A172 (cell line): Measurements from ENCODE around the gene ERRFI1. TPM values are rescaled to one million over a fixed set of nuclear protein-coding genes. Genes with fewer than 3 reads are reported as not detected.

Experiments used
- DNase-seq: peaks from one replicate; pipeline ENCODE4 v3.0.0-alpha.2; 2015; ENCODE audit warnings: low spot score
- total RNA-seq: library from RNA; depleted of rRNA; stranded (reverse); fragments of >200 nt; shearing (Covaris generic); gene quantifications from 2 replicates; pipeline ENCODE4 v1.2.3, GENCODE V29; 2014

ERRFI1 gene
- total RNA-seq, 1 experiment from 2014 or later: 100 TPM

DNA sequence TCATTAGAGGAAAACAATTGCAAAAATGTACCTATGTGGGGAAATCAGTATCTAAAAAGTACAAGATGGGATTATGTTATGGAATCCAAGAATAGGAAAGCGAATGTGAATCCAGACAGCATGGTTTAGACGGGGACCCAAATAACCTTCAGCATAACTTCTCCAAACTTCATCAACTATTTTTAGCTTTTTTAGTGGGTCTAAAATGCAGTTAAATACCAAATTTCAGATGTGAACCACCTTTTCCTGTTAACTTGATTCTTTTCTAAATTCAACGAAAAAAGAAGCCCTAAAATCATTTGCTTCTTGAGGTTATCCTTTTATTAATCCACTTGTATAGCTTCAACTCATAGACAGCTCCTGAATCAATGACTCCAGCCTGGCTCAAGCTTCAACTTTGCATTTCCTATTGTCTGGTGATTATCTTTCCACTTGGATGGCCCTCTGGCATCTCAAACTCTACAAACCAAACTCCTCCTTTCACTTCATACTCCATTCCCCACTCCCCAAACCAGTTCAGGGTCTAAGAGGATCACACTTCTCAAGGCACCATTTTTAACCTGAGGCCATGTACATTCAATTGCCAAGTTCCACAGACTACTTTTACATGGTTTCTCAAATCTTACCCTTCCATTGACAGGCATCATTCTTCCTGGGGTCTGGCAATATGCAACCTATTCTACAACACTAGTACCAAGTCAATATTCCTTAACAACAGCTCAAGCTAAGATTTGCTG is 7.4 kb downstream of the ERRFI1 start:
- no peak for DNase-seq

DNA sequence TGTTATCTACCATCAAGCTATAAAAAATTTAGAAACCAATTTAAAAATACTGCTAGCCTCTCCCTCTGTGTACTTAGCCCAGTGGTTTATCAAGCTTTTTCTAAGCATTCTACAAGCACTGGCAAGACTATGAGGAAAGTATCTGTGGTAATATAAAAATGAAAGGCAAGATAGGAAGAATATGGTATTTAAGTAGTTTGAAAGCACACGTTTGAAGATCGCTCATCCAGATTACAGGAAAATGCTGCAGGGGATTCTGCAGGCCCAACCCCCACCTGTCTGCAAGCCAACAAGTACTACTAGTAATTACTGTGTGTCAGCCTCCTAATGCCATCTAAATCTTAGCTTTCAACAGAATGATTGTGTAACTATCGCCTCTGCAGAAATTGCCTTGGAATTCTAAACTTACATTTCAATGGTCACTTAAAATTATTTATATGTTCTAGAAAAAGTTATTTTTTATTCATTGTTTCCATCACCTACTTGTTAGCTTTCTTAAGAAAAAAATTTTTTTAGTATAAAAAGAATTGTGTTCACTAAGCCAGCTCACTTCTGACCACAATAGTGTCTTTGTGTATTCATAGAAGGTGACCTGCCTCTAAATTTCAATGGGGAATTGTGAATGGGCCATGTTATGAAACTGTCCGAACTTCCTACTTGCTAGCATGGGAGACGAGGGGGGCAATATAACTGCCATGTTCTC is 8.5 kb downstream of the ERRFI1 start:
- no peak for DNase-seq

DNA sequence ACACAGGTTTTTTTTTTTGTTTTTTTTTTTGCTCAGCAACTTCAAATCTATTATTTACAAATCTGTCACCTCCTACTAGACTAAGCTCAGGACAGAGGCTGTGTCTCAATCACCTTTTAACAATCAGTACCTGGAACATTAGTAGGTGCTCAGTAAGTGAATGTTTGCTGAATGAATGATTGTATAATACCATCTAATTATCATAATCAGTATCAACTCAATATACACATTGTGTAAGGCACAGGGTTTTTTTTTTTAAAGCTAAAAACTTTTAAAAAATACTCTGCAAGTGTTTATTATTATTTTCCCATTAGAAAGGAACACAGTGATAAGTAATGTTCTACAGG is 9.2 kb downstream of the ERRFI1 start:
- DNase-seq: no peak

DNA sequence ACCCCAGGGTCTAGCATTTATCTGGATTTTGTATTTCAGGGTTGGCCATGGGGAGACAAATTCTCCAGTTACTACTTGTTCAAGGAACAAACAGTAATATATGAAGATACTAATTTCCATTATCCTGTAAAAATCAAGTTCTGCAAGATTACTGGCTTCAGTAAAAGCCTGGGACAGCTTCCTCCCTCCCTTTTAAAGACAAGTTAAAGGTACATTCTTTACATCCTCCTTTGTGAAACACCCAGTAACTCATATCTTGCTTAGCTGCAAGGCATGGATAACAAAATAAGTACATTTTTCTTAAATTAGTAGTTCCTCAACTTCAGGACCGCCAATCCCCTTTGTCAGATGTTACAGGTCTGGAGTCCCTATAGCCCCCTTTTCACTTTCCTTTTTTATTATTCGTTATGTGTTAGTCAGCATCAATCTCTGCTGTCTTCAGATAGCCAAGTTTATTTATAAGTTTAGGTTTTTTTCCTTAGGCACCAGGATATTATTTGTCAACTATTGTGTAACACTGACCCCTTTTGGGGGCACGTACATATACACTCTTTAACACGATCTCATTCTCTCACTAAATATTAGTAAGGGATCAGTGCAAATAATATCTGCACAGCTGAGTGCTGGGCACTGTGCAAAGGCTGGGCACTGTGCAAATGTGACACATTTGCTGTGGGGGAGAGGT is 9.8 kb downstream of the ERRFI1 start:
- no peak for DNase-seq

DNA sequence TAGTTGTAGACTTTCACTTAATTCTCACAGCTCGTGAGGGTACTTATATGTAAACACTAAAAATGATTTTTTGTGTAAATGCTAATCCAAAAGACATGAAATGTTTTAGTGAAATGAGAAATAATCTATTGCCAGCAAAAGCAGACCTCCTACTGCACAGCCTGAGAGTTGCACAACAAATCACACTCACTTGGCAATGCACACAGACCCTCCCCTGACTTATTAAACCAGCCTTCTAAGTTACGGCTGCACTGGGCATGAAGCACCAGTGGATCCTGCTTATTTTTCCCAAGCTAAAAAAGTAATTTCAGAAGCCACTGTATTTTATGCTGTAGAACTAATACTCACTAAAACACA is 10.3 kb downstream of the ERRFI1 start:
- DNase-seq: no peak

DNA sequence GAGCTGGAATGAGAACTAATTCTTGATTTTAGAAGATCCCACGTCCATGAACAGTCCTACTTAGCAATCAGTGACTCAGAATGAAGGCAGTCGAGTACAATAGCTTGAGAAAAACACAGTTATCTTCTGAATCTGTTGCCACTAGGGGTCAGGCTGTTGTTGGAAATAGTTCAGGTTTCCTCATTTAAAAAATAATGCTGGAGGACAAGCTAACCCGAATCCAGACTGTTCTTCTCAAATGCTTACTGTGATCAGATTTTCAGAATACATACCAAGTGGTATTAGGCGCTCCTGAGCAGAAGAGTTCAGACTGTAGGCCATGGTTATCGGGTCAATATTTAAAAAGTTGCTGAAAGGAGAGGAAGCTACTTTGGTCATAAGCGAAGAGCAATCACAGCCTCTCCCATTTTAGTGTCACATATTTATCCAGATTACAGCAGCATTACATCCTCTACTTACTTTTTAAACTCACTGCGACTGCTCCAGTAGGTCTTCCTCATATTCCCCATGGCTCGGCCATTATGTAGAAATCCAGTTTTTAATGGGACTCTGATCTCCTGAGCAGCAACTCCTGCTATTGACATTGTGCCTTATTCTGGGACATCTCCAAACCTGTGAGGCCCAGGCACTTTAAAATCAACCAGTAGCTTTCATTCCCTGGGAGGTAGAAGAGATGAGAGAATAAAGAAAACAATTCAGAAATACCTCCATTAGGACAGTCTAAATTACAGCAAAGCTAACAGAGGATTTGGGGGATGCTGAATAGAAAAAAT is 10.9 kb downstream of the ERRFI1 start:
- peak; percentile 75 for DNase-seq

DNA sequence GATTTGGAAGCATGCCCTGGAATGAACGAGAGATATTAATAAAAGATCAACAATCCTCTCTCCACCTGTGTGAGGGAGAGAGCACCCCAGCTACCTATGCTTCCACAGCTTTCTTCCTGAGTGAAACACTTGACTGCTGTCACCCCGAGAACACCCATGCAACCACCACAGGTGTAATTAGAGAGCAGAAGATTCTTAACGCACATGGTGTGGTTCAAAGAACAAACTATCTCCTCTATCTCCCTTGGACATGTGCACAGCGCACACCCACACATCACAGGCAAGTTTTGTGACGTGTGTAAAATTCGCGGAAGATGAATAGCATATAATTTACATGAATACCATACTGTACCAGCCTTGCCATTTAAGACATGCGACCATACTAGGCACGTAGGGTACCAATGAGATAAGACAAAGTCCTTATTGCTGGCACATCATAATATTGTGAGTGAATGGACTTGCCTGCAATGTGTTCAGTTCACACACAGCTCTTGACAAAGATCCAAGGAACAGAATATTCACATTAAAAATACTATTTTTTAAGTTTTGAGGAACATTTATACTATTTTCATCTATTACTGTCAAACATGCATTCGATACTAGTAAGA is 11.6 kb downstream of the ERRFI1 start:
- no peak for DNase-seq

DNA sequence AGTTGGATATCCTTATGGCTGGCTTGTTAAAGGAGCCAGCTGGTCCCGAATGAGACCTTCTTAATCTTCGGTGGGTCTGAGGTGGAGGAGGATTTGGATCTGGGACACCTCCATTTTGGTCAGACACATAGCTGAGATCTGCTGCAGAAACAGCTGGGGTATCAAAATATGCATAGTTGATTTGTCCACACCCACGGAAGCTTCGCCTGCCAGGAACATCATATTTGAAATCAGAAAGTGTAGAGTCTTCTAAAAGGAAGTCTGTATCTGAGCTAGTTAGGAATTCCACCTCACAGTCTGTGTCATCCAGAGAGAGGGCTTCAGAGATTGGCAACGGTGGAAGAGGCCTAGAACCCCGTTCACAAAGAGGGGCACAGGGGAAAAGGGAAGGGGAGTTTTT is 12.3 kb downstream of the ERRFI1 start:
- DNase-seq: no peak

DNA sequence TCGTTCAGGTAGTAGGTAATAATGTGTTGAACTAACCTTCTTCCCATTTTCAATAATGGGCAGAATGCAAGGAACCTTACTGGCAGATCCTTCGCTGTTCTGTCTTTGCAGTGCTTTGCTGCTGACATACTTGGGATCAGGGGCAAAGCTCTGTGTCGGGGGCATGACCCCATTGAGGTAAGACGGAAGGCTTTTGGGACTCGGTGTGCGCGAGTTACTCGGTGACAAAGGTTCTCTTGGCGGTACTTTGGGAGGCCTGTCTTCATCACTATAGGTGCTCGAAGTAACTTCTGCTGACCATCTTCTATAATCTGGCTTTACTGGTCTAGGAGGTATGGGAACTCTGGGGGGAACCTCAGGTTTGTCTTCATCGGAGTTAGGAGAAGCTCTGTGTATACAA is 12.7 kb downstream of the ERRFI1 start:
- no peak for DNase-seq

DNA sequence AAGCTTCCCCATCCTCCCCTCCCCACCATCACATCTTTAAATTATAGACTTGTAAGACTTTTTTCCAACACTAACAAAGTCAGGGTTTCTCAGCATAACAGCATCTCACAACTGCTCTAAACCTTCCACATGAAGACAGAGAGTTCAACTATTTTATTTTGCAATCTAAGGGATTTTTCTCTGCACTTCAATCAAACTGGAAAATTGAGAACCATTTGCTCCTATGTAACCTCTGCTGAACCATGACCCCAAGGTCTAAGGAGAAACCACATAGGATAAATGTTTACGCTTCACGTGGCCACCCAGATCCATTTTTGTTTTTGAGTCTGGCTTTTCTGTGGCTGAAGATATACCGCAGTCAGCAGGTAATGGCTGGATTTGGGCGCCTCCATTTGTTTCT is 13.2 kb downstream of the ERRFI1 start:
- no peak for DNase-seq

DNA sequence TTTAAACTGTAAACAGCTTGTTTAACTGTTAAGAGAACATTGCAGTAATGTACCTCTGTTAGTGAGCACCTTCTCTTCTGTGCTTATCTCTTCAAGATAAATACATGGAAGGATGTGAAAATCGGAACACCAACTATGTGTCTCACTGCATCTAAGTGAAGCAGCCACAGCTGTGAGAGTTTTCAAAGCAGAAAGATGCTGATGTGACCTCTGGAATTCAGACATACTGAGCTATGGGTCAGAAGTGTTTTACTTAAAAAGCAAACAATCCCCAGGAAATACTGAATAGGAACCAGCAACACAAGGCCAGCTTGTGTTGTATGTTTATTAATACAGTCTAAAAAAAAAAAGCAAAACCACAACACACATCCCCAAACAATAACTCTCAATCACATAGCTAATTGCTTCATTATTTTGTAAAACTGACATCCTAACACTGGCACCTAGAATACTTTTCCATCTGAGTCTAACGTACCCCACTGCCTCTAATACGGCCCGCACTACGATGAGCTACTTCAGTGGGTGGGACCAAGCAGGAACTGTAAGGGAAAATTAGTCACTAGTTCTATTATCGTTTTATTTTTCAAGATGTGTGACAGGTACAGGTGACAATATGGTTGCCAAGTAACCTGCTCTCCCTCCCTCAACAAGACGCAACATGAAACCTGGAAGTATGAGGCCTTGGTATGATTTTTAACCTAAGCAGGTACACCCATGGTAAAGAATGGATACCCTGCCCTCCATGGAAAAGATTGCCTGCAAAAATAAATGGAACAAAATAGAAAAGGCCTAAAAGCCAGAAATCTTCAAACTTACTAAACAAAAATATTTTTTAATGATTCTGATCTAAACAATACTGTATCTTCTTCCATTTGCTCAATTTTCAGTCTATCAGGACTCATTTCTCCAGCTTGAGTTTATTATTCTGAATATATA is 13.9 kb downstream of the ERRFI1 start:
- no peak for DNase-seq

DNA sequence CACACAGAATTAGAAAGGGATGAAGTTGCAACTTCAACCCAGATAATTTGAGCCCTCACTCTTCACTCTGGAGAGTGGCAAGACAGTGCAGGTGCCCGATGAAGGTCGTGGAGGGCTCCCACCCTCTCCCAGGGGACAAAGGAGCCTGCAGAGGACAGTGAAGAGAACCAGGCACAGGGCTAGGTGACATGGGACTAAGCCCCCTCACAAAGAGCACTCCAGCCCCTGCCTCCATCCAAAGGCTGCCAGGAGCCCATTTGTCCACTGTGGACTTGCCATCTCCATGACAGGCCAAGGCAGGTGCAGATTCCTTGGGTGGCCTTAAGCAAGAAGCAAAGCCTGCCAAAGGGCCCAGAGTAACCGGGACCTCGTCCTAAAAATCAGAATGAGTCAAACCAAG is 15.1 kb downstream of the ERRFI1 start:
- no peak for DNase-seq

DNA sequence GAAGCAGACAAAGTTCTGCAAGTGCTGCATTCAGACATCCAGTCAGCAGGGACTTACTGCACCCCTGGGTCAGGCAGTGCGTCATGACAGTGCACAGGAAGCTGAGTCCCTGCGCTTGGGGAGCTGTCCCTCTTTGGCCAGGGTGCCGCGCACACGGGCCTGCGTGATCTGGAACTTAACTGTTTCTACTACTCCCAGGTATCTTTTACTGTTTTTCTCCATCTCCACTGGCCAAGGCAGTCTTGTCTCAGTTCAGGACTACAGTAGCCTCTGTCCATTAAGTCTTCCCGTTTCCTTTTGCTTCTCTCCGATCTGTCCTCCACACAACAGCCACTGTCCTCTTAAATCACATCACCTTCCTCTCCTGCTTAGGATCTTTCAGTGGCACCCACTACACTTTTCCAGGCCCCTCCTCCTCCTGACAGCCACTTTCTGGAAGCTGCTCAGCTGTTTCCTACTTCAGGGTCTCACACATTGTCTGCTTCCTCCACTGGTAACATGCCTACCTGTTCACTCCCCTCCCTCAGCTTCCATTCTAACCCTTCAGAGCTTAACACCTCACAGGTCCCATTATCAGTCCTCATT is 15.9 kb downstream of the ERRFI1 start:
- no peak for DNase-seq

DNA sequence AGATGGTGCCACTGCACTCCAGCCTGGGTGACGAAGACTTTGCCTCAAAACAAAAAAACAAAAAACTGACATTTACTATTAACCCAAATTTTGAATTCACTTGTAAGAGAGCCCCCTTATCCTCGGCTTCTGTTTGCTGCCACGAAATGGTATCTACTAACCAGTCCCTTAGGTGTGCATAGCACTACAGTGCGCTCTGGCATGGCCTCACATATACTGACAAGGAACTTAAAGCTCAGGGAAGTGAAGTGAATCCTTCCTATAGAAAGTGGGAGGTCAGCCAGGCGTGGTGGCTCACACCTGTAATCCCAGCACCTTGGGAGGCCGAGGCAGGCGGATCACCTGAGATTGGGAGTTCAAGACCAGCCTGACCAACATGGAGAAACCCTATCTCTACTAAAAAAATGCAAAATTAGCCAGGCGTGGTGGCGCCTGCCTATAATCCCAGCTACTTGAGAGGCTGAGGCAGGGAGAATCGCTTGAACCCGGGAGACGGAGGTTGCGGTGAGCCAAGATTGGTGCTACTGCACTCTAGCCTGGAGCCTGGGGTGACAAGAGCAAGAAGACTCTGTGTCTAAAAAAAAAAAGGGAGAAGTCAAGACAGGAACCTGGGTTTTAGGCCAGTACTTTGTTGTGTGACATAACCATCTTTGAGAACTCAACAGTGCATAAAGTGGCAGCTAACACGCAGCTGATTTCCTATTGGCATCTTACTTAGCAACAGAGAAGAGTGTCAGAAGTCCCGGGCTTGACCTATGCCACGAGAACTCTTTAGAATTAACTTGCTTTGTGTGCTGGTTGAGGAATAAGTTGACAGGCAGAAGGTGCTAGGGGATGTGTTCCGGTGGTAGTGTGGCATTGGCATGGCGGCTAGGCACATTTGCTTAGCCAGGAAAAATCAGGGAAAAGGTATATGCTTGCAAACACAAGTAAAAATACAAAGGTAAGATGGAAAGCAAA is 16.8 kb downstream of the ERRFI1 start:
- no peak for DNase-seq

DNA sequence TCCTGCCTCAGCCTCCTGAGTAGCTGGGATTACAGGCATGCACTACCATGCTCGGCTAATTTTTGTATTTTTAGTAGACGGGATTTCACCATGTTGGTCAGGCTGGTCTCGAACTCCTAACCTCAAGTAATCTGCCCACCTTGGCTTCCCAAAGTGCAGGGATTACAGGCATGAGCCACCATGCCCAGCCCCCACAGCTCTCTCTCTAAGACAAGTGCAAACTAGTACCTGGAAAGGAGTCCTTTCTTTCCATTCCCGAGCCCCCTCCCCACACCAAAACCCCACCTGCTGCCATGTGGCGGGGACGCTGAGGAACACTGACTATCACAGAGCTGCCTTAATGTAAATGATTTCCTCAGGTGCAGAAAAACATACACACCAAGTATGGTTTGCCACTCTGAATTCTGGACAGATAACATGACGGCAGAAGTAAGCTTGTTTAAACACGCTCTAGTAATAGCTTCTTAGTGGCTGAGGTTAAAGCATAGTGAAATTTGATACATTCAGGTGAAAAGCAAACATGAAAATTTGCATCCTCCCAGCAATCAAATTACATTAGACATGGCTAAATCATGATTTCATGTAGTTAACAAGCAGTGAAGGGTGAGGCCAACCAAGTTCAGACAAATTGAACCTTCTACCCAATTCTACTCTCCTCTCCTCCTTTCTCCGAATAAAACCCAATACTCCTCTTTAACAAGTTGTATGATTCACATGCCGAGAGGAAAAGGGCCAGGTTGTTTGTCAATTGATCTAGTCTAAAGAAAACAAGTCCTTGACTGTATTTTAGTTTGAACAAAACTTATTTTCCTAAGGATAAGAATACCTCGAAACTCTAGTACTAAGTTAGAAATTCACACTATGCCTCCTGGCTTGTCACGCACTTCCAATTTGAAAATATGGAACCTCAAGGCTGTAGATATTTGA is 19.8 kb downstream of the ERRFI1 start:
- no peak for DNase-seq

DNA sequence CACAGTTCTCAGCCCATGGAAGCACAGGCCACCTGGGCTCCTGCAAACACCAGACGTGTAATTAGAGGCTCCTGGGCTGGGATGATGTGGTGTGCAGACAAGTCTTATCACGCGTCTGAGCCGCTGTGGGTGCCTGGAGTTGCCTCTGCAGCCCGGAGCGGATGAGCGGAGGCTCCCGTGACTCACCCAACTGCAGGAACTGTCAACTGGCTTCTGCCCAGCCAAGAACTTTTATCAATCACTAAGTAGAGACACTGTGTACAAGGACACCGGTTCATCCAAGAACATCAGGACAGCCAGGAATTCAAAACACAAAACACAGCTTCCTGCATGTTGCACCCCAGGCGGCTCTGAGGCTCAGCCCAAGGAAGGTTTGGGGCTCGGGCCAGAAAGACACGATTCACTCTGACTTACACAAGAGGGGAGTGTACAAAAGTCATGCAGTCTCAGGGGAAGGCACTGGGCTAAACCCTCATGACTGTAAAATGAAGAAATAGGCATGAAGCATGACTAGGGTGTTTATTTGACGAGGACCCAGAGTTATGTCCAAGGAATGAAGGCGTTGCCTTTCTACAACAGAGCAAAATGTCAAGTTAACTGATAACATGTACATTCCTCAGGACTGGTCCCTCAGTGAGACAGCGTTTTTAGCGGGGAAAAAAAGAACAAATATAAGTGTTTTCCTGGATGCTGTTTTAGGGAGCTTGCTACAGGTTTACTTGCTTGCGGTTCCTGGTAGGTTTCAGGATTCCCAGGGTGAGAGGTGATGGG is 21.1 kb downstream of the ERRFI1 start:
- peak; percentile 85 for DNase-seq

DNA sequence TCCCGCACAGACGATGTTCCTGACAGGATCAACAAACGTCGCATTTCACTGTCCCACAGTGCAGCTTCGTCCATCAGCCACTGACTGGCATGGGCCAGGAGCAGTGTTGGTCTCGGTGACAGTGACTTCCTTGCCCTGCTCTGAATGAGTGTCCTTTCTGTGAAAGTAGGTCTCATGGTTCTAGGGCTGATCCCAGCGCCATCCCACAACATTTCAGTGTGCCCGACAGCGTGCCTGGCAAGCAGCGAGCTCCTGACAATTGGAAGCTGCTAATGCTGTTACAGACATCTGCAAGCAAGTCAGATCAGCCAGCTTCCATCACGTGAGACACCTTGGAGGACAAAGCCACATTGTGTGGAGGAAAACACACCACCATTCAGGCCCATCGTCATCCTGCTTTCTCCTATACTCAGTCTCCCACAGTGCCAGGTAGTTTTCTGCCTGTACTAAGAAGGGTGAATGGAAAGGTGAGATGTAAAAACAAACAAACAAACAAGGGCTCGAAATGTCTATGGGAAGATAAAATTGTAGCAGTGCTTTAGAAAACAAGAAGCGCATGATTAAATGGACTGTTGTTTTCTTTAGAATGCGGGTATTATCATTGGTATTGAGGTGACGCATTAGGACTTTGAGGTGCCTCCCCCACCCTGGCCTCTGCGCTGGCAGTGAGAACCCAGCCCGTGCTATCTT is 21.9 kb downstream of the ERRFI1 start:
- DNase-seq: no peak
